ENCODE results near the gene EEPD1.
"Not testable (repeated sequence)": the region's sequence is repeated elsewhere in the genome, so short reads cannot be mapped to it uniquely, and the experiment has no call there.

The EEPD1 gene

DNA sequence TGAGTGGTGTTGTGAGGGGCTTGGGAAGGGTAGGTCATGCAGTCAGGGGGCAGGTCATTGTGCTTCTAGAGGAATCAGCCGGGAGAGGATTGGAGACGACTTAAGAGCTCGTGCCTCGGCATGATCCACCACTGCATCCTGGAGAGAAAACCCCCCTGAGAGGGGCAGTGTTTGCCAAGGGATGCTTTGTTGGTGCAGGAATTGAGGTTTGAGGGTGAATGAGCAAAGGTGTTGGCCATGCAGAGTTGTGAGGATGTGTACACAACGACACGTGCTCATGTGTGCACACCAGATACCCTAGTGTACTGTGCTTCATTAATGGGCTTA is 151.0 kb downstream of the EEPD1 start:
- no peak for DNase-seq

DNA sequence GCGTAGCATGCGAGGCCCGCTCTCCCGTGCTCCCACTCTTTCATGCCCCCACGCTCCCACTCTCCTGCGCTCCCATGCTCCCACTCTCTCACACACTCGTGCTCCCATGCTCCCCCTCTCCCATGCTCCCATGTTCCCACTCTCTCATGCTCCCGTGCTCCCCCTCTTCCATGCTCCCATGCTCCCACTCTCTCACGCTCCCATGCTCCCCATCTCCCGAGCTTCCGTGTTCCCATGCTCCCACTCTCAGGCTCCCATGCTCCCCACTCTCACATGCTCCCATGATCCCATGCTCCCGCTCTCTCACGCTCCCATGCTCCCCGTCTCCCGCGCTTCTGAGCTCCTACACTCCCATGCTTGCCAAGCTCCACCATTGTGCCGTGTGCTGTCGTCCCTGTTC is 152.2 kb downstream of the EEPD1 start:
- DNase-seq, result no peak

DNA sequence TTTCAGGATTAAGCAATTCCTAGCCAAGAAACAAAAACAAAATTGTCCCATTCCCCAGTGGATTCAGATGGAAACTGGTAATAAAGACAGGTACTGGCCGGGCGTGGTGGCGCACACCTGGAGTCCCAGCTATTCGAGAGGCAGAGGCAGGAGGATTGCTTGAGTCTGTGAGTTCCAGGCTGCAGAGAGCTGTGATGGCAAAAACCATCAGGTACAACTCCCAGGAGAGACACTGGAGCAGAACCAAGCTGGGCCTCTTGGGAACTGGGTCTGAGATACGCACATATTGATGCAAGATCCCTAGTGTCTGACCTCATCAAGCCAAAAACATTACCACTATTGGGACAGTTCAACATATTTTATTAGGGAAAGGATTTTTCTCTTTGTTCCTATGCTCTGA is 152.6 kb downstream of the EEPD1 start:
- no peak for DNase-seq

DNA sequence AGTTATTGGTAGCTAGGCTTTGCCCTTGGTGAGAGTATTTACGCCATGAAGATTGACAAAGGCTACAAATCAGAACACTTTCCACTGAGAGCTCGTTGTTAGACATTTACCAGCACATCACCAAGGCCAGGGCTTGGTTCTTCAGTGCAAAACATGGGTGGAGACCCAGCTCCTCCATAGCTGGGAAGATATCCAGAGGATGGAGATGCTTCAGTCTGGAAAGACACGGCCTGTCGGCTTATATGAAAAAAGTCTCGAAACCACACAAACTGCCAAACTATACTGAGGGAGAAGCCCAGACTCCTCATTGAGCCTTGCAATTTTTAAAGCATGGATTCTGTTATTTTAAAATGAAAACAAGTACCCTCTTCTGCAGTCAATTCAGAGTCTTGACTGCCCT is 153.2 kb downstream of the EEPD1 start:
- no peak for DNase-seq

DNA sequence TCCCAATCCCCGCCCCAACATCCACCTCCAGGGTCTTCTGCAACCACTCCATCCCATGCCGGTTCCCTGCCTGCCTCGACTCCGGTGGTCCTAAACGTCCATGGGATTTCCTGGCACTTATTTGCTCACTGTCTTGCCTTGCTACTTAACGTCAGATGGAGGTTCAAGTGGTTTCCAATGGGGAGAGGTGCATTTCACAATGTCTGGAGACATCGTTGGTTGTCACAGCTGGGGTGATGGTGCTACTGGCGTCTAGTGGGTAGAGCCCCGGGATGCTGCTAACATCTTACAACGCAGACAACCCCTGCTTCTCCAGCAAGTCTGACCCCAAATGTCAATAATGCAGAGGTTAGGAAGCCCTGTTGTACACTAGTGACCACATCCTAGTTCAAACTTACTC is 153.7 kb downstream of the EEPD1 start:
- DNase-seq, result no peak

DNA sequence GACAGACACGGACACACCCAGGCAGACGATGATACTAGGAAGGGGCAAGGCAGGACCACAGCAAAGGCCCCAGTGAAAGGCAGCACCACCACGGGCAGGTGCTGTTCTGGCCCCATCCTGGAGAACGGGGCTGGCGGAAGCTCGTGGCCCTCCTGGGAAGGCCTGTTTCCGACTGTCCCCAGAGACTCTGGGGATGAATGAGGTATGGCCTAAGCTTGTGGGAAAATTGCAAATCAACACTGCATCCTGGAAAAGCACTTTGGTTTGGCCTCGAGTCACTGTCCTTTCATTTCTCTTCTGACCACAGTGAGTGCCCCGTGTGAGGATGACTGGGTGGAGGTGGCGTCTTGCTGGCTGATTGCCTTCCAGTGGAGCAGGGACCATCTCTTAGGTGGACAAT is 155.0 kb downstream of the EEPD1 start:
- DNase-seq, result no peak

DNA sequence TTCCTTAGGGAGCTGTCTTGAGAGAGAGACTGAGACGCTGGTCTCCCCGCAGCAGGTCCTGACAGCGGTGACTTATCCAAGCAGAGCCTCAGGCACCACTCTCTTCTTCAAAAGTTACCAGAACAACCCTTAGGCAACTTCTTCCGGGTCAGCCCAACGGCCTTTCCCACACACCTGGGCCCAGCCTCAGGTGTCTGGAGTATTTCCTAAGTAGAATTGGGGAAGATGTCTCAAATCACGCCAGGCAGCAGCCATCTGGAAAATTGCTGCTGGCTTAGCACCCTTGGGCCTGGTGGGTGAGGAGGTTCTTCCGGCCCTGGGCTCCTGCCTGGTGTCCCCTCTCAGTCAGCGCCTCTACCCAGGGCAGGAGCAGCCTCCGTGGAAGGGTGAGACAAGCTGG is 156.2 kb downstream of the EEPD1 start:
- DNase-seq, result no peak

DNA sequence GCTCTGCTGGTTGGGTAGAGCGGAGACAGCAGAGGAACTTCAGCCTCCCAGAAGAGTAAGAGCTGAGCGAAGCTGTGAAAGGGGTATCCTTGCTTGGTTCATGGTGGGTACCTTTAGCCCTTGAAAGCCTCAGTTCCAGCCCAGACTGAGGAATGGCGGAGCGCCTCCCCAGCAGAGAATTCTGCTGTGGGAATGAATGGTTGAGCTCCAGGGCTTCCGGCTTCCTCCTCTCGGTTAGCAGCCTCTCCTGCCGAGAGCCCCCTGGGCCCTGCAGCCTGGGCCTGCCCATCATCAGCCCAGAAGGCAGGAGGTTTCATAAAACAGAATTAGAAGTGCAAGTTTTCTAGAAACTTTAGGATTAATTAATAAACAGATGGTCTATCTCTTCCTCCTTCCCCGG is 156.7 kb downstream of the EEPD1 start:
- DNase-seq, result no peak

DNA sequence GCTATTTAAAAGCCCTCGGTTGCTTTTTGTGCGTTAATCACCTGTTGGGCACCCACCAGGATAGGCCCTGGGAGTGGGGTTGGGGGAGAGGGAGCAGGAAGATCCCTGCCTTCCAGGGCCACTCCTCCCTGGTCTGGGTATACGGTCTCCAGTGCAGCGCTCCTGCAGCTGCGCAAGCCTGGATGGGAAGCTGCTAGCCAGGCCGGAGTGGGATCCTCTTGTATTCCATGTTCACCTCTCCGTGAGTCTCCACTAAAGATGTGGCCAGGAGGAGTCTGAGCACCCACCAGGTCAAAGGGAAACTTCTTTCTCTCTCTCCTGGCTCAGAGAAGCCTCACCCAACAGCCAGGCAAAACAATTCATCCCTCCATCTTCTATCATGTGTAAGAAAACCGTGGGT is 157.8 kb downstream of the EEPD1 start:
- DNase-seq, result no peak

DNA sequence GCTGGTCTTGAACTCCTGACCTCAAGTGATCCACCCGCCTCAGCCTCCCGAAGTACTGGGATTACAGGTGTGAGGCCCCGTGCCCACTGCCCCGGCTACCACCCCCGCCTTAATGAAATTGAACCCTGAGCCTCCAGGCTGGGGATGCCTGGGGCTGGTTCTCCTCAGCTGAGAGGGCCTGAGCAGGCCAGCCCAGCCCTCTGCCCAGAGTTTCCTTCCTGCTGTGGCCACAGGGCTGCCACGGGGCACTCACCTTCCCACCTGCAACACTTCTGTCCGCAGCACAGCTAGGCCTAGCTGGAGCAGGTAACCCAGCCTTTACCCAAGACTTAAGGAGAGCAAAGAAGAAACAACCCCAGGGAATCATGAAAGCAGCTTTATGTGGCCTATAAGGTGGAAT is 158.5 kb downstream of the EEPD1 start:
- DNase-seq, result no peak

DNA sequence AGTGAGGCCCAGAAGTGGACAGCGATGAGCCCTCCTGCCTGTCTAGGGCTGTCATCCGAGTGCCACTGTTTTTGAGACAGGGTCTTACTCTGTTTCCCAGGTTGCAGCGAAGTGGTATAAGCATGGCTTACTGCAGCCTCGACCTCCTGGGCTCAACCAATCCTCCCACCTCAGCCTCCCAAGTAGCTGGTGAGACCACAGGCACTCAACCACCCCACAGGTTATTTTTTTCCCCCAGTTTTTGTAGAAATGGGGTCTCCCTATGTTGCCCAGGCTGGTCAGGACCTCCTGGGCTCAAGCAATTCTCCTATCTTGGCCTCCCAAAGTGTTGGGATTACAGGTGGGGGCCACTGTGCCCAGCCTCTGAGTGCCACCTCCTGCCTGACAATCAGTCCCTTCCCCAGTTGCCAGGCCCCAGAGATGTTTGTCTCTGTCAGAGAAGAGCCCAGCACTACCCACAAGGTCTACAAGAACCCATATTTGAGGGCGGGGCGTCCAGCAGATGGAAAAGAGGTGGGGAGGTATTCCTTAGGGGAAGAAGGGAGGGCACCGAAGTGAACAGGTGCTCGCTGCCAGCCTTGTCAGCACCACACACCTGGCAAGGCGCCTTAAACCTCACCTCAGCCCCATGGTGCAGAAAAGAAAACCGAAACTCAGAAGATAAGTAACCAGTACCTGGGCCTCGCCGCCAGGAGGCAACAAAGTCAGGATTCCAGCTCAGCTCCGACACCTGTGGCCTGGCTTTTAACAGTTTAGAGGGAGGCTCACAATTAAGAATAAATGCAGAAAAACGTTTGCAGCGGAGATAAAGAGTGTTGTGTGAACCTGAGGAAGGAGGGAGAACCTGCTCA is 159.2 kb downstream of the EEPD1 start:
- no peak for DNase-seq

DNA sequence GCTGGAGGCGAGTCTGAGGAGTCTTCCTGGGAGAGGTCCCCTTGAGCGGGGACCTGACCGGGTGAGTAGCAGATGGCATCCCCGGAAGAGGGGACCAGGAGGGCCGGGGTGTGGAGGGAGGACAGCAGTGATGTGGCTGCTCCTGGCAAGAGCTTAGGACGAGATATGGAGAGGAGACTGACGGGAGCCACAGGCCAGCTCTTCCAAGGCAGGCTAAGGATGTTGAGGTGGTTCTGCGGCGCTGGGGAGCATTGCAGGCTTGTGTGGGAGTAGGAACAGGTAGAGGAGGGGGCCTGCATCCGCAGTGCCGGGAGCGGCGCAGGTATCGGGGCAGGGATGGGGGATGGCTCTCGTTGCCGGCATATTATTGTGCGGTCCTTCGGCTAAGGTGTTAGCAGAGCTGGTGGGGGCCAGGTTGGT is 159.9 kb downstream of the EEPD1 start:
- DNase-seq, result no peak

DNA sequence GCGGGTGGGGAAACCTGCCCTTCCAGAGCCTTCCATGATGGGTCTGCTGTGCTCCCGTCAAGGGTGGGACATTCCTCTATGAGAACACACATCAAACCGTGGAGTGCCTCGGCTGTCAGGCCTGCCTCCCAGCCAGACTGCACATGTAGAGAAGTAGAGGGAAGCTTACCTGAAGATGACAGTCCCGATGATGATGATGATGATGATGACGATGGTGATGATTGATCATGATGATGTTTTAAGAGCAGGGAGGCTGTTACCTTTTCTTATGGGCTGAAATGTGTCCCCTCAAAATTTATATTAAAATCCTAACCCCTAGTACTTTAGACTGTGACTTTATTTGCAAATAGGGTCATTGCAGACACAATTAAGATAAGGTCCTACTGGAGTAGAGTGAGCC is 160.6 kb downstream of the EEPD1 start:
- no peak for DNase-seq

DNA sequence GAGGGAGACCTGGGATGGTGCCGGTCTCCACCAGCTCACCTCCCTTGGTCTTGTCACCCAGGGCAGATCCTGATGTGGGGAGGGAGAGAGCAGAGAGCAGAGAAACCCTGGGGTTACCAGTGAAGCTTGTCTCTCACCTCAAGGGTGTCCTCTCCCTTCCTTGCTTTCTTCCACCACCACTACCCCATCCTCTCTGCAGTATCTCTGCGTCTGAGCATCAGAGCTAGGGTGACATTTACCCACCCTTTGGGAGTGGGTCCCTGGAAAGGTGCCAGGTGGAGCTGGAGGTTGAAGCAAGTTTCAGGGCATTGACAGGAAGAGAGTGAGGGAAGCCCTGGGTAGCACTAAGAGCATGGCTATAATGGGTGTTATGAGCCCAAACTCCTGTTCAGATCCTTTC is 161.4 kb downstream of the EEPD1 start:
- DNase-seq, result no peak

DNA sequence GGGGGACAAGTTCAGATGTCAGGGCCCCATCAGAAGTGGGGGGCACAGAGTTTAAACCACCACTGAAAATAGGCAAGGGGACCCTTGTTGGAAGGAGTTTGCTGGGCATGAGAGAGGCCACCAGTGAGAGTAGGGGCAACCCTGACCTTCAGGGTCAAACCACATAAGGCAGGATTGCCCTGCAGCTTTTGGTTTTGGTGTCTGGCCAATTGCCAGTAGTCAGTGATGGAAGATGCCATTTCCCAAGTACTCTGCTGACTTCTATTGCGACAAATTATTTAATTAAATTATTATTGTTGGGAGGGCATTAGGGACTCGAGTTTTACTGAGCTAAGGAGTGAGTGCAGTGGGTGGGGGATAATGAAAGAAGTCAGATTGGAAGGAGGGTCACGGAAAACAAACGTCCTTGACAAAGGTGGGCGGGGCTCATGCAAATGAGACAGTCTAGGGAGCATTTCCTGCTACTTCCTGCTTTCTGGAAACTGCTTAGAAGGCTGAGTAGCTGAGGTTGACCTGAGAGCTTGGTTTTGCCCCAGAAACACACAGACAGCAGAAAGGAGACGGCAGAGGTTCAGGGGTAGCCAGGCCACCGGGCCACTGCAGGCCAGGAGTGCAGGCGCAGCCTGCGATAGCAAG is 162.4 kb downstream of the EEPD1 start:
- no peak for DNase-seq

DNA sequence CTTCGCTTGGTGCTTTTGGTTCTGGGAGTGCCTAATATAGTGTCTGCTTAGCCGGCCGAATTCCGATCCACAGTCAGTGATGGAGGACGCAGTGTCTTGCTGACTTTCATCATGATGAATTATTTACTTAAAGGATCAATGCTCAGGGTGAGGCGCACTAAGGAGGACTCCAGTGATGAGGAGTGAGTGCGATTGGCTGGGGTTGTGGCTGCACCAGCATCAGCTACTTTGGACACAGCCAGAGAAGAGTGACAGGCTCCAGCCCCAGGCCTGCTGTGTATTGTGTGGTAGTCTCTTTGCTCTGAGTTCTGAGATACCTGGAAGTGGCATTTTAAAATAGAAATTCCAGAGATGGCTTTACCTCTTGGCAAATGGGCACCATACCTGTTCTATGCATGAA is 163.3 kb downstream of the EEPD1 start:
- DNase-seq, result no peak

DNA sequence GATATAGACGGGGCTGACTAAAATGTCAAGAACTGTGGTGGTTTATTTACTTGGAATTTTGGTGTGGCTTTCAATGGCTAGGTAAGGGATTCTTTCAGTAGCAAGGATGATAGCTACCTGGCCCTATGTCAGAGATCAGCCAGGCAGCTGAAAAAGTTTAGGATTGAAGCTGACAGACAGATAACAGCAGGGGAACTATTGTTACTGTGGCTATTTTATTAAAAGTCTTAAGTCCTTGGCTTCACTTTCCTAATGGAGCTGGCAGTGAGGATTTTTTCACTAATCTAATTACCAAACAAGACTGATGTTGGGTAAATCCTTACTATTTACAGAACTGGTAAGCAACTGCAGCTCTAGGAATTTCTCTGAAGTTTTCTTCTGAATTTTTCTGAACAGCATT is 164.2 kb downstream of the EEPD1 start:
- no peak for DNase-seq

DNA sequence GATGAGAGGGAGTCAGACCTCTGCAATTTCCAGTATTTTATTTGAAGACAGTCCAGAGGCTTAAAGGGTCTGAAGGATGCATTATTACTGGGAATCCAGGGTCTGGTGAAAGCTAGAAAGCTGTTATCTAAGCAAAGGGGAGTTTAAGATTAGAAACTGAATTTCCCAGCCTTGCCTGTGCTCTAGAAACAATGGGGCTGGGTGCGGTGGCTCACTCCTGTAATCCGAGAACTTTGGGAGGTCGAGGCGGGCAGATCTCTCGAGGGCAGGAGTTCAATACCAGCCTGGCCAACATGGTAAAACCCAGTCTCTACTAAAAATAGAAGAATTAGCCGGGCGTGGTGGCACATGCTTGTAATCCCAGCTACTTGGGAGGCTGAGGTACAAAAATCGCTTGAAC is 165.1 kb downstream of the EEPD1 start:
- no peak for DNase-seq

DNA sequence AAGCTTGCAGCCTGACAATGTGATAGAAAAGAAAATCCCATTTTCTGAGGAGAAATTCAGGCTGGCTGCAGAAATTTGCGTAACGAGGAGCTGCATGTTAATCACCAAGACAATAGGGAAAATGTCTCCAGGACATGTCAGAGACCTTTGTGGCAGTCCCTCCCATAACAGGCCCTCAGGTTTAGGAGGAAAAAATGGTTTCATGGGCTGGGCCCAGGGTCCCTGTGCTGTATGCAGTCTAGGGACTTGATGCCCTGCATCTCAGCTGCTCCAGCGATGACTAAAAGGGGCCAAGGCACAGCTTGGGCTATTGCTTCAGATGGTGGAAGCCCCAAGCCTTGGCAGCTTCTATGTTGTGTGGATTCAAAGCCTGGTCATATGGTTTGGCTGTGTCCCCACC is 168.2 kb downstream of the EEPD1 start:
- DNase-seq, result not testable (repeated sequence)

DNA sequence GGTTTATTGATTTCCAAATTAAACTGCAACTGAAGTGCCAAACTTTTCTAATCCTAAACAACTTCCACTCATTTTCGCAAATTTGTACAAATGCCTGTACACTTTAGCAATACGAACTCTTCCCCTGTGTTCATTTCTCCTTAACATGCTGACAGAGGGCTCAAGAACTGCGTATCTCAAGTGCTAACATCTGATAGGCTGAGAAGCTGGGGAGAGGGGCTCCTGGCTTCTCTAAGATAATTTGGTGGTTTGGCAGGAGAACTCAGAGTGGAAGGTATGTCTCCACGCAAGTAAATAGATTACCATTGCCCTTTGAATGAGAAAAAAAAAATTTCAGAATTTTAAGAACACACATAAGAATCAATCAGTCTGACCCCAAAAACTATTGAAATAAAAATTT is 183.3 kb downstream of the EEPD1 start:
- no peak for DNase-seq

DNA sequence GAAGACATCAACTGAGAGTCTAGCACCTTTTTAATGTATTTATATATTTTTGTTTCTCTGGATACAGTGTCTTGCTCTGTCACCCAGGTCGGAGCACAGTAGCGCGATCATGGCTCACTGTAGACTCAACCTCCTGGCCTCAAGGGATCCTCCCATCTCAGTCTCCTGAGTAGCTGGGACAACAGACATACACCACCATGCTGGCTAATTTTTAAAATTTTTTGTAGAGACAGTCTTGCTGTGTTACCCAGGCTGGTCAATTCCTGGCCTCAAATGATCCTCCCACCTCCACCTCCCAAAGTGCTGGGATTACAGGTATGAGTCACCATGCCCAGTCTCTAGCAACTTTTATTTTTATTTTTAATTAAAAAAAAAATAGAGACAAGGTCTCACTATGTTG is 185.2 kb downstream of the EEPD1 start:
- no peak for DNase-seq

DNA sequence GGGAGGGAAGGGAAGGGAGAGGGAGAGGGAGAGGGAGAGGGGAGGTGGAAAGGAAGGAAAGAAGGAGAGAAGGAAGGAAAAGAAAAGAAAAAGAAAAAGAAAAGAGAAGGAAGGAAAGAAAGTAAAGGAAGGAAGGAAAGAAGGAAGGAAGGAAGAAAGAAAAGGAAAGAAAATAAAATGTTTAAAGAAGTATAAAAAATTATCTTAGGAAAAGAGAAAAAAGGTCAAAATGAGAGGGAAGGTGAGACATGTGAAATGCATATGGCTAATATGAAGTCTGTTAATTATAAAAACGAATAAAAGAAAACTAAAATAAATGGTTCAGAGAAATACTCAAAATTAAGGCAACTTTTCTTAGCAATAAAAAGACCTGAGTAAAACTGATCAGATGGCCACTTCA is 190.5 kb downstream of the EEPD1 start:
- DNase-seq, result no peak

DNA sequence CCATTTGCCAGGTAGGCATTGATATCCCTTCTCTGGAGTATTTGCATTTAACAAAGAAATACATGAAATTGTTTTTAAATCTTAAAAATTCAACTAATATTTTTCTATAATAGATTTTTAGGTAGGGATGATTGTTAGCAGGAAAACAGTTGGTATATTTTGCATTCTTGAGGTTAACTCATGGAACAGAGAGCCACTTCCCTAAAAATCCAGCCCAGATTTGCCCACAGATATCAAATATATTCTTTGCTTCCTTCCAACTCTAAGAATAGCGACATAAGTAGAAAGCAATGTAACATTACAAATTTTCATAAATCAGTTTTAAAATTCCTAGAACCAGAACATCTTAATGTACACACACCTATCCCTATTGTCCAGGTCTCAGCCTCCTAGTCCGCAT is 191.6 kb downstream of the EEPD1 start:
- DNase-seq, result no peak

DNA sequence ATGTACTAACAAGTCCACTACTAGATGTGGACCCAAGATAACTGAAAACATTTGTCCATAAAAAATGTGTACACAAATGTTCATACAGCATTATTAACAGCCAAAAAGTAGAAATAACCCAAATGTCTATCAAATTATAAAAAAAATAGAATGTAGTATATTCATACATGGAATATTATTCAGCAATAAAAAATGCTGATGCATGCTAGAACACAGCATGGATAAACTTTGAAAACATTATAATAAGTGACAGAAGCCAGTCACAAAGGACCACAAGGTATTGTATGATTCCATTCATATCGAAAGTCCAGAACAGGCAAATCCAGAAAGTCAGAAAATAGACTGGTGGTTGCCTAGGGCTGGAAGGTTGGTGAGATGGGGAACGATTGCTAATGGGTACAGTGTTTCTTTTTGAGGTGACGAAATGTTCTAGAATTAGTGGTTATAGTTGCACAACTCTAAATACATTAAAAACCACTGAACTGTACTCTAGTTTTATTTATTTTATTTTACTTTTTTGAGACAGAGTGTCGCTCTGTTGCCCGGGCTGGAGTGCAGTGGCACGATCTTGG is 193.3 kb downstream of the EEPD1 start:
- DNase-seq, result no peak

DNA sequence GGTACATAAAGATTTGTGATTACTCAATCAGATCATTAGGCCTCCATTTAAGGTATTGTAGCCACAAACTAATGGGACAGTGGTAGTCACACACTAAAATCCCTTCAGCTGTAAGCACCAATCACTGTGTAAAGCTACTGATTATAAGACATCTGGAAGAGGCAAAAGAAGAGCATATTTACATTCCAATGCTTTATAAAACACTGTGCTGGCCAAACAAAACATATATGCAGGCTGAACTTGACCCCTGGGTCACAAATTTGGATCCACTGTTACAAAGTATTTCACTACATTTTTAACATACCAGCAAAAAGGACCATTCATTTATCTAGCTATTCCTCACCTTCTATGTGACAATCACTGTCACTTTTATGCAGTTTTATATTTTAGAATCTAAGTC is 195.2 kb downstream of the EEPD1 start:
- no peak for DNase-seq
